Stimulated activated CD8-positive, alpha-beta memory T cell treated with anti-CD3 and anti-CD28 coated beads, Interleukin-7, amount 100 ng/mL, for 48 hours (primary cell): ENCODE results near the gene GRAMD1A.
A peak's percentile ranks its signal among the peaks of the same experiment; 100 is the strongest.
"Not testable (repeated sequence)": the region's sequence is repeated elsewhere in the genome, so short reads cannot be mapped to it uniquely, and the experiment has no call there.

Experiments
- DNase-seq, 2 donors: peaks; one replicate each; pipeline ENCODE4 v3.0.0-alpha.2; 2020; ENCODE audit warnings: low read depth in 1 of 2; ENCODE audit errors: extremely low read depth in 1 of 2

GRAMD1A gene

GRCh38 chr19:35034005-35034502, 33.9 kb downstream of the GRAMD1A start:
- DNase-seq: no peak

- no peak for DNase-seq
Observed at GRCh38 chr19:35034588-35035382, 34.7 kb downstream of the GRAMD1A start.

DNA sequence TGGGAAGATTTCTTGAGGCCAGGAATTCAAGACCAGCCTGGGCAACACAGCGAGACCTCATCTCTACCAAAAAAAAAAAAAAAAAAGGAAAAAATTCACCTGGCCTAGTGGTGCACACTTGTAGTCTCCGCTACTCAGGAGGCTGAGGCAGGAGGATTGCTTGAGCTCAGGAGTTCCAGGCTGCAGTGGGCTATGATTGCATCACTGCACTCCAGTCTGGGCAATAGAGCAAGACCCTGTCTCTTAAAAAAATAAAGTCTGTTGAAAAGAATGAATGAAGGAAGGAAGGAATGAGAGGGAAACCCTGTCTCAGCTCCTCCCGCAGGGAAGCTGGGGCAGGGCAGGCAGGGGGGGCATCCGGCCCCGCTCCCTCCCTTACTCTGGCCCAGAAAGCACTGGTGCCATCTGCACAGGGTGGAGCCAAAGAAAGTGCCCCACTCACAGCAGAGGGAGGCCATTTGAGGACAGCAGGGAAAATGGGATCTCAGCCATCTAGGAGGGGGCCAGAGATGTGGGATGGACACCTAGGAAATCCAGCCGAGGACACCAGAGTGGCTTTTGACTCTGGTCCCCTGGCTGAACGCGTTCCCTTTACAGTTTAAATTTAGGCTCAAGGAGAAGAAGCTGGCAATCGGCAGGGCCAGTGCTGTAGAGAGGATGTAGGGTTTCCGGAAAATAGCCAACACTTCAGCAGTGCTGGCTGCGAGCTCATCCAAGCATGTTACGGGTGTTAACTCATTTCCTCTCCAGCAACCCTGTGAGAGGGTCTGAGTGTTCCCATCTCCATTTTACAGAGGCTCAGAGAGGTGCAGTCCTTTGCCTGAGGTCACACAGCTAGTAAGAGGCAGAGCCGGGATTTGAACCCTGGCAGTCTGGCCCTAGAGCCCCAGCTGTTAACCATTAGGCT, 37.8 kb downstream of the GRAMD1A start:
- no peak for DNase-seq

- no peak for DNase-seq
Observed at GRCh38 chr19:35038623-35039512, 38.7 kb downstream of the GRAMD1A start.

DNA sequence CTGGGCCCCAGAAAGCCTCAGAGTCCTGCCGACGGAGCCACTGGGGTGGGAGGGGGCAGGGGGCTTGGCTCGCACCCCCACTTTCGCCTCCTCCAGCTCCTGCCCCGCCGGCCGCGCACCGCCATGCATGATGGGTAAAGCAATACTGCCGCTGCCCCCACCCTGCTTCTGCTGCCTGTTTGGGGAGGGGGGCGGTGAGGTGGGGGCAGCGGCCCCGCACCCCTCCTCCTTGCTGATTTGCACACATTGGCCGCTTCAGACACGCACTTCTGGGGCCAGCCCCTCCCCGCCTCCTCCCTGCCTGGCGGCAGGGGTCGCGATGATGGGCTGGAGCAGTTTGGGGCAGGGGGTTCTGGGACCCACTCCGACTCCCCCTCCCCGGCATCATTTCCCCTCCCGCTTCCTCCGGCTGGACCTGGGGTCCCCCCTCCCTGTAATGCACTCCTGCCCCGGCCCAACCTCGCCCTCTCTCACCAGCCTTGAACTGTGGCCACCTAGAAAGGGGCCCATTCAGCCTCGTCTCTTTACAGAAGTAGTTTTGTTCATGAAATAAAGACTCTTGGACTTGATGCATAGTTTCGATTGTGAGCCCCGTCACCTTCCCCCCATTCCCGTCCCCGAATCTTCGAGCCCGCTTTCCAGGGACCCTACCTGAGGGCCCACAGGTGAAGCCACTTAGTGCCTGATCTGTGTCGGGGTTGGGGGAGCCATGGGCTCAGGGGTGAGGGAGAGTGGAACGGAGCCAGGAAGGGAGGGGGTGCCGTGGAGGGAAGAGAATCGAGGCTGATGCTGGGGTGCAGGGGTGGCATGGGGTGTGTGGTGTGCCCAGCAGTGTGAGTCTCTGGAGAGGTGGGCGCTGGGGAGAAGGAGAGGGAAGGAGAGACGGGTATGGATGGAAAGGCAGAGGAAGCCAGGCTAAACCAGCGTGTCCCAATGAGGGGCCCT, 40.0 kb downstream of the GRAMD1A start:
- no peak for DNase-seq

DNA sequence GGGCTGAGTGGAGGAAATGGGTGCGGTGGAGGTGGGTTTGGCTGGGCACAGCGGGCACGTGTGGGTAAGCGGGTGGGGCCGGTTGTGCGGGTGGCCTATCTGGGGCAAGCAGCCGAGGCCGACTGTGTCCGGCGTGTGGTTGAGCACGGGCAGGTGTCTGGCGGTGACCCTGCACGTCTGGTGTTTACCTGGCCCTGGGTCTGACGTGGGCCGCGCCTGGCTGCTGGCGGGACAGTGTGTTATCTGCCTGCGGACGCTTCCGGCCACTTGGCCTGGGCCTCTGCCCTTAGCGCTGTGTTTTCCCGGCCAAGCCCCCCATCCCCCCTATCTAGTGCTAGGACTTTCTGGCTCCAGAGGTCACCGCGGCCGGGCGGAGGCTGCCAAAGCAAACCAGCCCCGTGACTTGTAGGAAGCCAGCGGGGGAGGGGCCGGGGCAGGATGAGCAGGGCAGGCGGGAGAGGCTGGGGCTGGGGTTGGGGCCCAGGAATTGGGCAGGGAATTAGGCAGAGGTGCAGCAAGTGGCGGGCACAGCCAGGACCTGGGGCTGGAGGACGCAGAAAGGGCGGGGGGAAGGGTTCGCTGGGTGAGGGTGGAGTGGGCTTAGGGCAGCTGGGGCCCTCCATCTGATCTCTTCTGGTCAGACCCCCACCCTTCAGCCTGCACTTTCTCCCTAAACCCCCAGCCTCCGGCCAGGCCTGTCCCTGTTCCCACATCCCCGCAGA, 40.9 kb downstream of the GRAMD1A start:
- DNase-seq: no peak

DNA sequence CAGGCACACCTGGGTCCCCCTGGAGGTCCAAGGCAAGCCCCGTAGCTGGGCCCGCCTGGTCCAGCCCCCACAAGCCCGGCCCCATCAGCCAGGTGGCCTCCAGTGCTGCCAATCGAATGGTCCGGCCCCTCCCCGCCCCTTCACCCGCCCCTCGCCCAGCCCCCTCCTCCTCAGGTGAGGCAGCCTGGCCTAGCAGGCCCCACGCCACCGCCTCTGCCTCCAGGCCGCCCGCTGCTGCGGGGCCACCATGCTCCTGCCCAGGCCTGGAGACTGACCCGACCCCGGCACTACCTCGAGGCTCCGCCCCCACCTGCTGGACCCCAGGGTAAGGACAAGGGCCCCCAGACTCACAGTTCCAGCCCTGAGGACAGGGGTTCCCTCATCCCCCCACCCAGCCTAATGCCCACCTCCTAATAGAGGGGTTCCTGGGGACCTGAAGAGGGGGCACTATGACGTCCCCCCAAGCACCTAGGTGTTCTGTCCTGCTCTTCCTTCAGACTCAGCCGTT, 41.5 kb downstream of the GRAMD1A start, which contains the start of gene HPN:
HPN (plus strand) TSS at position 174 of the 508 bp plus-strand sequence. CDS start 786 bp downstream, outside the sequence.
- DNase-seq: no peak

- no peak for DNase-seq
Observed at GRCh38 chr19:35042056-35042730, 42.1 kb downstream of the GRAMD1A start.

DNA sequence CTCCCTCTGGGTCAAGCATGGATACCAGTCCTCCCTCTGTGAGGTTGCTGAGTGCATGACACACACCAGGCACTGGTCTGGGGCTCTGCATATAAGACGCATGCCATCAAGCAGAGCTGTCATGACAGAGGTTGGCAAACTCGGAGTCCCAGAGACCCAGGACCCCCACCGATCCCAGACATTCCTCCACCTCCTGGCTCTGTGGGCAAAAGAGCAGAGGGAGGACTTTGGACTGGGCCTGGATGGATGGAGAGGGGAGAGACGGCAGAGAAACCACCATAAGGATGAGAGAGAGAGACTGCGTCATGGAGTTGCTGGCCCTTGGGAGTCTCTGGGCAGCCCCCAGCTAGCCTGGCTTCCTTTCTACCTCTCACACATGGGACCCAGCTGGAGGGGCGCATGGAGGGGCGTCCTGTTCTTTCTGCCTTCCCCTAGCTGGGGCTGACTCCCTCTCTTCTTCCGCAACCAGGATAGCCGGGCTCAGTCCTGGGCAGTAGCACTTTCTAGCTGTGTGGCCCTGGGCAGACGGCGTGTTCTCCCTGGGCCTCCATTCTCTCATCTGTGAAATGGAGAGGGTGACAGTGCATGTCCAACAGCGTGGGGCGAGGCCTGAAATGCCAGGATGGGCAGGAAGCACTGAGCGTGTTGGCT, 43.0 kb downstream of the GRAMD1A start:
- no peak for DNase-seq

DNA sequence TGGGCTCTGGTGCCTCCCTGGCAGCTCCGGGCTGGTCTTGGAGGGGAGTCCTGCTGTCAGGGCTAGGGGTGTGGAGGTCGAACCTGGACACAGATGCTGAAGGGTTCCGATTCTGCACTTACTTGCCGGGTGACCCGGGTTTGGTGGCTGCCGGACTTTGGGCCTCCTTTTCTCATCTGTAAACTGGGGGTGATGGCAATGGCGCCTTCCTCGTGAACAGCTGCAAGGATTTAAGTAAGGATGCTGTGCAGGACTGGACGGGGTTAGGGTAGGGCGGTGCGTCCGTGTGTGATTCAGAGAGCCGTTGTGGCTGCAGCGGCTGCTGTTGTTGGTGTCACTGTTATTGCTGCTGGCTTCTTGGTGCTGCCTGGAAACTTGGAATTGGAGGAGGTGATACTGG, 43.8 kb downstream of the GRAMD1A start:
- no peak for DNase-seq

- DNase-seq: peak in 1 of 2 donors; percentile 34
Observed at GRCh38 chr19:35044317-35045117, 44.4 kb downstream of the GRAMD1A start.

DNA sequence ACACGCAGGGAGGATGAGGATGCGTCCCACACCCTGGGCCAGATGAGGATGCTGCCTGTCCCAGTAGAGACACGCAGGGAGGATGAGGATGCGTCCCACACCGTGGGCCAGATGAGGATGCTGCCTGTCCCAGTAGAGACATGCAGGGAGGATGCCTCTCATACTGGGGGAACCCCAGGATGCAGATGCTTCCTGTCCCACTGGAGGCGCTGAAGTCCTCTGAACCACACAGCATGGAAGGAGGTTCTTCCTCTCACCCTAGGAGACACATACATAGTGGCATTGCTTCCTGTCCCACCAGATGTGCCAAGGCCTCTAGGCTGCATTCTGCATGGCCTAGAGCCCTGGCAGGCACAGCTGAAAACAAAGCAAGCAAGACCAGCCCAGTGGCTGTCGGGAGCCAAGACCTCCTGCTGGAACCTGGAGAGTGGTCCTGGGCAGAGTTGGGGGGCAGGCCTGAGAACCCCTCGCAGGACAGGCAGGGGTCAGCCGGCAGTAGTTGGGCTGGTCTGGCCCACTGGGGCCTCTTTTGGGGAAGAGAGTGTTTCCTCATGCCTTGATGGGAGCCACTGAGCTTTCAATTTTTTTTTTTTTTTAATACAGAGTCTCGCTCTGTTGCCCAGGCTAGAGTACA, 45.7 kb downstream of the GRAMD1A start:
- DNase-seq: no peak

GRCh38 chr19:35046461-35046860, 46.3 kb downstream of the GRAMD1A start:
- no peak for DNase-seq

DNA sequence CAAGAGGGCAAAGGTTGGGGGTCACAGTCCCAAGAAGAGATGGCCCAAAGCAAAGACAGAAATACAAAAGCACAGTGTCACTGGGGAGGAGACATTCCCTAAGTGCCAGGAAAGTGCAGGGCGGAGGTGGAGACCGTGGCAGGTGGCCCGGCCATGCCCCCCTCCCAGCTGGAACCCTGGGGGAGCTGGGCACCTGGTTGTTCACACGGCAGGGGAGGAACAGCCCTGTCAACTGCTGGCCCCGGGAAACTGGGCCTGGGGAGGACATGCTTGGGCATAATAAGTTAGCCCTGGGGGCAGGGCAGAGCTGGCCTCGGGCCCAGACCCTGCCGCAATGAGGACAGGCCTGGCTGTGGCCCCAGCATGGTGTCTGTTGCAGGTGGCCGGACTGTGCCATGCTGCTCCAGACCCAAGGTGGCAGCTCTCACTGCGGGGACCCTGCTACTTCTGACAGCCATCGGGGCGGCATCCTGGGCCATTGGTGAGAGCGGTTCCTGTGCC, 48.8 kb downstream of the GRAMD1A start:
- no peak for DNase-seq

DNA sequence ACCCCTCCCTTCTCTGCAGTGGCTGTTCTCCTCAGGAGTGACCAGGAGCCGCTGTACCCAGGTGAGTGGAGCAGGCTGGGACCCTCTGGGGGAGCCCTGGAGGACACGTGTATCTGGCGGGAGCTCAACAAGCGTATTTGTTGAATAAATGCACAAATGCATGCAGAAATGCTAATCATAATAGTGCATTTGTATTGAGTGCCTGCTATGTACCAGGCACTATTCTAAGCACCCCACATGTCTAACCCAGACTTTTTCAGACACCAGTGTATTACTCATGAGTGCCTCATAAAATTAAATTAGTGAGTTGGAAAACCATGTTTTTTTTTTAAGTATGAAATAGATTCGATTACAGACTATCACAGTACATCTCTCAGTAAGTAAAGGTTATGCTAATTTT, 49.3 kb downstream of the GRAMD1A start:
- no peak for DNase-seq

DNA sequence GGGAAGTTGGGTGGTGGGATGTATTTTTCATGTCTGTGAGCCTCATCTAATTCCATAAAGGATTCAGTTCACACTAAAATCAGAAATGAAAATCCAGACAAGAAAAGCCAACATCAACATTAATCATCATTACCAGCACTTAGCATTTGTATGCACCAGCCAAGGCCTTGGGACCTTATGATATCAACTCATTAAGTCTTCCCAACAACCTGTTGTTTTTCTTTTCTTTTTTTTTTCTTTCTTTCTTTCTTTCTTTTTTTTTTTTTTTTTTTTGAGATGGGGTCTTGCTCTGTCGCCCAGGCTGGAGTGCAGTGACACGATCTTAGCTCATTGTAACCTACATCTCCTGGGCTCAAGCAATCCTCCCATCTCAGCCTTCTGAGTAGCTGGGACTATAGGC, 50.5 kb downstream of the GRAMD1A start:
- DNase-seq: not testable (repeated sequence)
